Thyroid gland (tissue), 4 donors: Measurements from ENCODE around the gene NODAL.

ENCODE experiments used
- CTCF ChIP-seq, 6 experiments: fragments of 200-600 bp in 3 of 6; fragments of 450-650 bp in 3 of 6; sonication (generic) in 3 of 6; IDR thresholded peaks; one replicate each; pipeline ENCODE4 v1.5.1; 2016 to 2019; ENCODE audit warnings: antibody characterized with exemption in 6 of 6, mild to moderate bottlenecking in 2 of 6, inconsistent platforms in 1 of 6, moderate library complexity in 1 of 6
- POLR2A ChIP-seq, 2 donors: fragments of 450-650 bp; IDR thresholded peaks; one replicate each; pipeline ENCODE4 v1.6.1; 2017; ENCODE audit warnings: antibody characterized with exemption in 2 of 2, mild to moderate bottlenecking in 2 of 2, moderate library complexity in 1 of 2

DNA sequence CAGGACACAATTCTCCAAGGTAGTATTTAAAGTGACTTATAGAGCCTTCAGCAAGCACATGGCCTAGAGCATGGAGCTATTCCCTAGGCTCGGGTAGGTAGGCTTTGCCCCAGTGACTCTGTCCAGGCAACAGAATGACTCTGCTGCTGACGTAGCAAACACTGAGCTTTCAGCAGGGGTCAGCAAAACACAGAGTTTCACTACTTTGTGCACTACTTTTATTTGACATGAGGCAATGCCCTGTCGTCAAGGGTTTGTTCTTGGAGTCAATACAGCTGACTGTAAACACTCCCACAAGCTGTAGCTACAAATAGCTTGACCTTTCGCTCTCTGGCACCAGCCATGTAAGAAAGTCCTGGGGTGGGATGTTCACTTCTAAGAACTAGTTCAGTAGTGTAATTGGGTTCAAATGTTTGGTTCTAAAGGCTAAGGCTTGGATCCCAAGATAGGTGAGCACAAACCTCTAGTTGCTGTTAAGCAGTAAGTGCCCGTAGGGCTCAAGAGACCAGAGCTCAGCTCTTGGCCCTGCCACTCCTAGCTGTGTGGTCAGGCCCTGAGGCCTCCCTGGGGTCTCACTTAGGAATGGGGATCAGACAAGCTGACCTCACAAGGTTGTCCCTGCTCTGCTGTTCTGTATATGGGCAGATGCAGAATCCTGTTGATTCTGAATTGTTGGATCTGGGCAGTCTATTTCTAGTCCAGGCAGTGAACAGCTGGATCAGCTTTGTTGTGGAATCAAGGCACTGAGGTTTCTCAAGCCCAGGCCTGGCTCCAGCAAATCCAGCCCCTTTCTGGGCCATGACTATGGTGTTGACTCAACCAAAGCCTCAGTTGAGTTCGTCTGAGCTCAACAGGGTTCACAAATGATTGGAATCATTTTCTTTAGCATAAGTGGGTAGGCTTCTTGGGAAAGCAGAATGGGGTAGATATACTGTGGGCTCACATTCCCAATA lies 10.7 kb downstream of the NODAL start:
- TF ChIP-seq CTCF (IDR thresholded peaks at IDR 0.05) (no peak), POLR2A (IDR thresholded peaks at IDR 0.05) (no peak)
